ENCODE data around the gene DYRK1A. TPM values are rescaled to one million over a fixed set of nuclear protein-coding genes. Genes with fewer than 3 reads are reported as not detected.
A peak's percentile ranks its signal among the peaks of the same experiment; 100 is the strongest.

Gene DYRK1A
- total and polyA plus RNA-seq, 2 of the 13 experiments (the other 11 are each of a cell fraction or from before 2014, with no cell fraction given): 24.6 to 34.2 TPM

- TF ChIP-seq CAMTA2 (CRISPR knock-in tag; IDR thresholded peaks at IDR 0.05; ENCODE audit: borderline replicate concordance): no peak
- TF ChIP-seq, protein P1, sequence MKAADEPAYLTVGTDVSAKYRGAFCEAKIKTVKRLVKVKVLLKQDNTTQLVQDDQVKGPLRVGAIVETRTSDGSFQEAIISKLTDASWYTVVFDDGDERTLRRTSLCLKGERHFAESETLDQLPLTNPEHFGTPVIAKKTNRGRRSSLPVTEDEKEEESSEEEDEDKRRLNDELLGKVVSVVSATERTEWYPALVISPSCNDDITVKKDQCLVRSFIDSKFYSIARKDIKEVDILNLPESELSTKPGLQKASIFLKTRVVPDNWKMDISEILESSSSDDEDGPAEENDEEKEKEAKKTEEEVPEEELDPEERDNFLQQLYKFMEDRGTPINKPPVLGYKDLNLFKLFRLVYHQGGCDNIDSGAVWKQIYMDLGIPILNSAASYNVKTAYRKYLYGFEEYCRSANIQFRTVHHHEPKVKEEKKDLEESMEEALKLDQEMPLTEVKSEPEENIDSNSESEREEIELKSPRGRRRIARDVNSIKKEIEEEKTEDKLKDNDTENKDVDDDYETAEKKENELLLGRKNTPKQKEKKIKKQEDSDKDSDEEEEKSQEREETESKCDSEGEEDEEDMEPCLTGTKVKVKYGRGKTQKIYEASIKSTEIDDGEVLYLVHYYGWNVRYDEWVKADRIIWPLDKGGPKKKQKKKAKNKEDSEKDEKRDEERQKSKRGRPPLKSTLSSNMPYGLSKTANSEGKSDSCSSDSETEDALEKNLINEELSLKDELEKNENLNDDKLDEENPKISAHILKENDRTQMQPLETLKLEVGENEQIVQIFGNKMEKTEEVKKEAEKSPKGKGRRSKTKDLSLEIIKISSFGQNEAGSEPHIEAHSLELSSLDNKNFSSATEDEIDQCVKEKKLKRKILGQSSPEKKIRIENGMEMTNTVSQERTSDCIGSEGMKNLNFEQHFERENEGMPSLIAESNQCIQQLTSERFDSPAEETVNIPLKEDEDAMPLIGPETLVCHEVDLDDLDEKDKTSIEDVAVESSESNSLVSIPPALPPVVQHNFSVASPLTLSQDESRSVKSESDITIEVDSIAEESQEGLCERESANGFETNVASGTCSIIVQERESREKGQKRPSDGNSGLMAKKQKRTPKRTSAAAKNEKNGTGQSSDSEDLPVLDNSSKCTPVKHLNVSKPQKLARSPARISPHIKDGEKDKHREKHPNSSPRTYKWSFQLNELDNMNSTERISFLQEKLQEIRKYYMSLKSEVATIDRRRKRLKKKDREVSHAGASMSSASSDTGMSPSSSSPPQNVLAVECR (CRISPR knock-in tag; IDR thresholded peaks at IDR 0.05; ENCODE audit: borderline replicate concordance): peak; percentile 37; the same call in 1 of the 2 replicates
- TF ChIP-seq, protein P2, sequence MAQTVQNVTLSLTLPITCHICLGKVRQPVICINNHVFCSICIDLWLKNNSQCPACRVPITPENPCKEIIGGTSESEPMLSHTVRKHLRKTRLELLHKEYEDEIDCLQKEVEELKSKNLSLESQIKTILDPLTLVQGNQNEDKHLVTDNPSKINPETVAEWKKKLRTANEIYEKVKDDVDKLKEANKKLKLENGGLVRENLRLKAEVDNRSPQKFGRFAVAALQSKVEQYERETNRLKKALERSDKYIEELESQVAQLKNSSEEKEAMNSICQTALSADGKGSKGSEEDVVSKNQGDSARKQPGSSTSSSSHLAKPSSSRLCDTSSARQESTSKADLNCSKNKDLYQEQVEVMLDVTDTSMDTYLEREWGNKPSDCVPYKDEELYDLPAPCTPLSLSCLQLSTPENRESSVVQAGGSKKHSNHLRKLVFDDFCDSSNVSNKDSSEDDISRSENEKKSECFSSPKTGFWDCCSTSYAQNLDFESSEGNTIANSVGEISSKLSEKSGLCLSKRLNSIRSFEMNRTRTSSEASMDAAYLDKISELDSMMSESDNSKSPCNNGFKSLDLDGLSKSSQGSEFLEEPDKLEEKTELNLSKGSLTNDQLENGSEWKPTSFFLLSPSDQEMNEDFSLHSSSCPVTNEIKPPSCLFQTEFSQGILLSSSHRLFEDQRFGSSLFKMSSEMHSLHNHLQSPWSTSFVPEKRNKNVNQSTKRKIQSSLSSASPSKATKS (CRISPR knock-in tag; IDR thresholded peaks at IDR 0.05): no peak
- TF ChIP-seq CHD4 (IDR thresholded peaks at IDR 0.05; ENCODE audit: borderline replicate concordance, low read length): no peak
- TF ChIP-seq SOX6 (IDR thresholded peaks at IDR 0.05): no peak
- TF ChIP-seq SOX6 (CRISPR knock-in tag; IDR thresholded peaks at IDR 0.05): peak; percentile 29
- TF ChIP-seq CREB3 (CRISPR knock-in tag; IDR thresholded peaks at IDR 0.05): no peak
- TF ChIP-seq, protein P3, sequence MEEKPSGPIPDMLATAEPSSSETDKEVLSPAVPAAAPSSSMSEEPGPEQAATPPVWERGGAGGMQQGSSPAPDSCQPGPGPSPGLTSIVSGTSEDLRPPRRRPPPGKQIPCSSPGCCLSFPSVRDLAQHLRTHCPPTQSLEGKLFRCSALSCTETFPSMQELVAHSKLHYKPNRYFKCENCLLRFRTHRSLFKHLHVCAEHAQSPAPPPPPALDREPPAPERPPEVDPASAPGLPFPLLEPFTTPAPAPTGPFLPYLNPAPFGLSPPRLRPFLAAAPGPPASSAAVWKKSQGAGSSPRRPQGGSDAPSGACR (CRISPR knock-in tag; IDR thresholded peaks at IDR 0.05): no peak
- 0 out of 2 replicates have a peak, but pooled peaks have one; percentile 37 for TF ChIP-seq DR1 (CRISPR knock-in tag; IDR thresholded peaks at IDR 0.05)
- no peak for TF ChIP-seq NR2F6 (IDR thresholded peaks at IDR 0.05)
- no peak for TF ChIP-seq NR2F6 (CRISPR knock-in tag; IDR thresholded peaks at IDR 0.05)
- no peak for TF ChIP-seq NFE2 (CRISPR knock-in tag; IDR thresholded peaks at IDR 0.05)
- TF ChIP-seq ELF3 (CRISPR knock-in tag; IDR thresholded peaks at IDR 0.05): 0 out of 2 replicates have a peak, but pooled peaks have one; percentile 23
- TF ChIP-seq ZNF280D (CRISPR knock-in tag; IDR thresholded peaks at IDR 0.05): no peak
- no peak for TF ChIP-seq ZNF383 (CRISPR knock-in tag; IDR thresholded peaks at IDR 0.05; ENCODE audit: borderline replicate concordance)
- TF ChIP-seq NFATC3 (CRISPR knock-in tag; IDR thresholded peaks at IDR 0.05): no peak
- peak; percentile 57 for TF ChIP-seq SAP130 (CRISPR knock-in tag; IDR thresholded peaks at IDR 0.05; ENCODE audit: low read depth)
- no peak for TF ChIP-seq TBX2 (CRISPR knock-in tag; IDR thresholded peaks at IDR 0.05; ENCODE audit: borderline replicate concordance)
- no peak for TF ChIP-seq DNMT3B (CRISPR knock-in tag; conservative IDR thresholded peaks at IDR 0.05)
Measured at GRCh38 chr21:37551331-37551992, 184.9 kb downstream of the DYRK1A start (continued).
